Karpas-422 (cell line): Measurements from ENCODE around the gene AR. TPM values are rescaled to one million over a fixed set of nuclear protein-coding genes. Genes with fewer than 3 reads are reported as not detected.

Source experiments
- DNase-seq: peaks from one replicate; pipeline ENCODE4 v3.0.0-alpha.2; 2015
- H2AFZ ChIP-seq: fragments of 200-600 bp; sonication (generic); 2 replicates; pipeline ENCODE4 v1.6.1; 2014; ENCODE audit warnings: antibody characterized with exemption, low read length, mixed read lengths
- H3K27ac ChIP-seq: fragments of 200-600 bp; sonication (generic); 2 replicates; pipeline ENCODE4 v1.5.1; 2014; ENCODE audit warnings: mild to moderate bottlenecking, low read length, moderate library complexity
- H3K27me3 ChIP-seq: fragments of 200-600 bp; sonication (generic); 2 replicates; pipeline ENCODE4 v1.6.1; 2014; ENCODE audit warnings: low read length, mixed read lengths
- H3K36me3 ChIP-seq: fragments of 200-600 bp; sonication (generic); 2 replicates; pipeline ENCODE4 v1.6.1; 2014; ENCODE audit warnings: low read length, mixed read lengths; ENCODE audit not compliant: insufficient read depth
- H3K4me1 ChIP-seq: fragments of 200-600 bp; sonication (generic); 2 replicates; pipeline ENCODE4 v1.6.1; 2014; ENCODE audit warnings: mild to moderate bottlenecking, low read length, mixed read lengths
- H3K4me2 ChIP-seq: fragments of 200-600 bp; sonication (generic); 2 replicates; pipeline ENCODE4 v1.6.1; 2014; ENCODE audit warnings: low read length, low read depth, mild to moderate bottlenecking; ENCODE audit not compliant: poor library complexity, severe bottlenecking
- H3K4me3 ChIP-seq: fragments of 200-600 bp; sonication (generic); 2 replicates; pipeline ENCODE4 v1.5.1; 2014; ENCODE audit warnings: mild to moderate bottlenecking, antibody characterized with exemption, low read length, mixed read lengths
- H3K79me2 ChIP-seq: fragments of 200-600 bp; sonication (generic); 2 replicates; pipeline ENCODE4 v1.6.1; 2014; ENCODE audit warnings: mild to moderate bottlenecking, low read length, mixed read lengths
- H3K9ac ChIP-seq: fragments of 200-600 bp; sonication (generic); 2 replicates; pipeline ENCODE4 v1.6.0; 2014; ENCODE audit warnings: low read length
- H3K9me2 ChIP-seq: fragments of 200-600 bp; sonication (generic), shearing (Covaris generic); replicated peaks from 2 replicates; pipeline ENCODE4 v1.6.0; 2014; ENCODE audit warnings: mild to moderate bottlenecking, low read length, moderate library complexity; ENCODE audit not compliant: insufficient read depth
- H3K9me3 ChIP-seq: fragments of 300-700, 200-600 bp; sonication (generic); 2 replicates; pipeline ENCODE4 v1.6.1; 2014; ENCODE audit warnings: low read length, mixed read lengths
- H4K20me1 ChIP-seq: fragments of 200-600 bp; sonication (generic); 2 replicates; pipeline ENCODE4 v1.6.1; 2014; ENCODE audit warnings: mild to moderate bottlenecking, antibody characterized with exemption, low read length, low read depth; ENCODE audit not compliant: insufficient read depth
- total RNA-seq: library from RNA; depleted of rRNA; stranded (reverse); fragments of >200 nt; shearing (Covaris generic); gene quantifications from 2 replicates; pipeline ENCODE4 v1.2.3, GENCODE V29; 2014; ENCODE audit warnings: low replicate concordance; rRNA removed

The AR gene
- 0.25 and 1.5 TPM in 2 replicates for total RNA-seq

- Histone ChIP-seq H3K4me3 (no peak within 1 kb of the TSS), H3K36me3 (no peaks in the 10 kb centered on the region), H3K9ac (no peak within 1 kb of the TSS), H3K4me2 (no peak within 1 kb of the TSS), H3K4me1 (no peaks in the 10 kb centered on the region), H4K20me1 (no peaks in the 10 kb centered on the region), H3K79me2 (no peaks in the 10 kb centered on the region), H3K27ac (no peak within 1 kb of the TSS), H3K9me3 (no peaks in the 10 kb centered on the region), H3K9me2 (no peaks in the 10 kb centered on the region), H2AFZ (no peak within 1 kb of the TSS), H3K27me3 (no peaks in the 10 kb centered on the region)
- no peak for DNase-seq
Measured at GRCh38 chrX:67543818-67544217, at the start of gene AR. TSS of gene AR (plus strand) at chrX:67544021. CDS start at chrX:67545147, 1,126 bp downstream.

DNA sequence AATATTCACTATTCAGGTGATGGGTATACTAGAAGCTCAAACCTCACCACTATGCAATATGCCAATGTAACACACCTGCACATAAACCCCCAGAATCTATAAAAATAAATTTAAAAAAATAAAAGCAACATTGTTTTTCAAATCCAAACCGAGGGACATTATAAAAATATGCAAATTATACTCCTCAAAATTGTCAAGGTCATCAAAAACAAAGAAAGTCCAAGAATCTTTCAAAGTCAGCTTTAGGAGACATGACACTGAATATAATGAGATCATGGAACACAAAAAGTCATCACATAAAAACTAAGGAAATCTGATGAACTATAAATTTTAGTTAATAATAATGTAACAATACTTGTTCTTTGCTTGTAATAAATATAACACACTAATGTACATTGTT is 43.2 kb upstream of the AR start:
- peaks cover 16% of the 10 kb centered on the region for H3K9me3 ChIP-seq
- no peak overlapping the region for H3K27ac ChIP-seq
- H3K9me2 ChIP-seq, result no peaks in the 10 kb centered on the region
- H3K4me1 ChIP-seq, result no peaks in the 10 kb centered on the region
- no peaks in the 10 kb centered on the region for H4K20me1 ChIP-seq
- H3K27me3 ChIP-seq, result no peaks in the 10 kb centered on the region
- H3K4me3 ChIP-seq, result no peak overlapping the region
- no peaks in the 10 kb centered on the region for H3K79me2 ChIP-seq
- H3K36me3 ChIP-seq, result no peaks in the 10 kb centered on the region
- H3K4me2 ChIP-seq, result no peak overlapping the region
- no peak overlapping the region for H3K9ac ChIP-seq
- no peak overlapping the region for H2AFZ ChIP-seq
- DNase-seq, result no peak

- no peak overlapping the region for H3K27ac ChIP-seq
- DNase-seq, result no peak
- no peaks in the 10 kb centered on the region for H3K27me3 ChIP-seq
- H2AFZ ChIP-seq, result no peak overlapping the region
- no peaks in the 10 kb centered on the region for H3K4me1 ChIP-seq
- H4K20me1 ChIP-seq, result no peaks in the 10 kb centered on the region
- no peaks in the 10 kb centered on the region for H3K79me2 ChIP-seq
- H3K9me3 ChIP-seq, result peaks cover 5% of the 10 kb centered on the region
- no peaks in the 10 kb centered on the region for H3K36me3 ChIP-seq
- no peak overlapping the region for H3K9ac ChIP-seq
- no peak overlapping the region for H3K4me2 ChIP-seq
- H3K4me3 ChIP-seq, result no peak overlapping the region
- H3K9me2 ChIP-seq, result no peaks in the 10 kb centered on the region
Measured at GRCh38 chrX:67503004-67503403, 40.8 kb upstream of the AR start.

DNA sequence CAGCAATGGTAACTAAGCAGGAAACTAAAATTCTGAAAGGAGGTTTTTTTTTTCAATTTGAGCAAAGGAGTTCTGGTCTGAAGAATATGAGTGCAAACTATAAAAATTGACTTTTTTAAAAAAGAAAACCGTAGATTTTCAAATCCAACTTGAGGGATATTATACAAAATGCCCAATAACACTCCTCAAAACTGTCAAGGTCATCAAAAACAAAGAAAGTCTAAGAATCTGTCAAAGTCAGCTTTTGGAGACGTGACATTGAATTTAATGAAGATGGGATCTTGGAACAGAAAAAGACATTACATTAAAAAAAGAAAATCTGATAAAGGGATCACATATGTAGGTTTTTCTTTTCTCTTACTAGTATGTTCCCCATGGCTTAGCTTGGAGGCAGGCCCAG is 40.4 kb upstream of the AR start:
- H3K27ac ChIP-seq, result no peak overlapping the region
- no peak overlapping the region for H2AFZ ChIP-seq
- no peaks in the 10 kb centered on the region for H3K79me2 ChIP-seq
- no peaks in the 10 kb centered on the region for H3K4me1 ChIP-seq
- no peaks in the 10 kb centered on the region for H4K20me1 ChIP-seq
- no peak overlapping the region for H3K4me2 ChIP-seq
- no peaks in the 10 kb centered on the region for H3K36me3 ChIP-seq
- no peak for DNase-seq
- H3K9me3 ChIP-seq, result peaks cover 5% of the 10 kb centered on the region
- H3K9me2 ChIP-seq, result no peaks in the 10 kb centered on the region
- no peak overlapping the region for H3K4me3 ChIP-seq
- no peaks in the 10 kb centered on the region for H3K27me3 ChIP-seq
- no peak overlapping the region for H3K9ac ChIP-seq

DNA sequence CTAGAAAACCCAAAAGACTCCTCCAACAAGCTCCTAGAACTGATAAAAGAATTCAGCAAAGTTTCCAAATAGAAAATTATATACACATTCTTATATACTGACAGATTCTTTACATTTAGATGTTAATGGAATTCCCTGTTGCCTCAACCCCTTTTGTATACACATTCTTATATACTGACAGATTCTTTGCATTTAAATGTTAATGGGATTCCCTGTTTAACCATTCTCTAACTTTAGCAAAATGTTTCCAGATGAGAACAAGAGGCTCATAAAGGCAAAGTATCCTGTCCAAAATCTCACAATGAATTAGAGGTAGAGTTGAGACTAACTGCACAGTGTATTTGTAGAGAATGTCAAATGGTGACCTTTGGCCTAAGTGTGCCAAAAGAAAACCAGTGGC is 23.1 kb upstream of the AR start:
- H3K4me2 ChIP-seq, result no peak overlapping the region
- H3K9me2 ChIP-seq, result no peaks in the 10 kb centered on the region
- H3K4me3 ChIP-seq, result no peak overlapping the region
- H2AFZ ChIP-seq, result no peak overlapping the region
- H3K36me3 ChIP-seq, result no peaks in the 10 kb centered on the region
- H4K20me1 ChIP-seq, result no peaks in the 10 kb centered on the region
- no peak for DNase-seq
- H3K79me2 ChIP-seq, result no peaks in the 10 kb centered on the region
- H3K27ac ChIP-seq, result no peak overlapping the region
- H3K4me1 ChIP-seq, result no peaks in the 10 kb centered on the region
- no peaks in the 10 kb centered on the region for H3K9me3 ChIP-seq
- H3K9ac ChIP-seq, result no peak overlapping the region
- no peaks in the 10 kb centered on the region for H3K27me3 ChIP-seq

DNA sequence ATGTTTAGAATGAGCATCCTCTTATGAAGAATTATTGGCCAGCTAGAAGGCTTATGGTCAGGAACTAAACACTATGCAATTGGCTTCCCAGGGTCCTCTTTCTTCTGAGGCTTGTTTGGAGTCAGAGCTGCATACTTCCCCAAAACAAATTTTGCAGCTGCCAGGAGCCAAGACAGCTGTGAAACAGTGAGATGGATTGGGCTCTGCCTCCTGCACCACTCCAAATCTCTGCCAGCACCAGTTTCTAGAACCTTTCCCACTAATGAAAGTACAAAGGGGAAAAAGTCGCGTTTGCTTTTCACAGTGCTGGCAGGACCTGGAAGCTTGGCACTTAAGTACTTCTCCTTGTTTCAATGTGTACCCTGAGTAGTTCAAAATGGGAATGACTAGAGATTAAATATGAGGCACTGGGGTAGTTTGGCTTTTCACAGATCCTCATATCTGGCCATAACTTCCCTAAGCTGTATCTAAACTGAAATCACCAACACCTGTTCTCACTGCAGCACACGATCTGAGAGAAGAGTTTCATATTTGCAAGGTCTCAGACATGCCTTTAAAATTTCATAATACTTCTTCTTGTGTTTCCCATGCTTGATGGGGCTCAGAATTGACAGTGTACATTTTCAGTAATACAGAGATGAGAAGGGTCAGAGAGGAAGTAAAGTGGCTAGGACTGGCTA is 20.7 kb upstream of the AR start:
- Histone ChIP-seq H3K9ac (no peak overlapping the region), H2AFZ (no peak overlapping the region), H3K4me1 (no peaks in the 10 kb centered on the region), H3K36me3 (no peaks in the 10 kb centered on the region), H4K20me1 (no peaks in the 10 kb centered on the region), H3K27ac (no peak overlapping the region), H3K27me3 (no peaks in the 10 kb centered on the region), H3K4me2 (no peak overlapping the region), H3K79me2 (no peaks in the 10 kb centered on the region), H3K9me3 (no peaks in the 10 kb centered on the region), H3K4me3 (no peak overlapping the region), H3K9me2 (no peaks in the 10 kb centered on the region)
- DNase-seq, result no peak

DNA sequence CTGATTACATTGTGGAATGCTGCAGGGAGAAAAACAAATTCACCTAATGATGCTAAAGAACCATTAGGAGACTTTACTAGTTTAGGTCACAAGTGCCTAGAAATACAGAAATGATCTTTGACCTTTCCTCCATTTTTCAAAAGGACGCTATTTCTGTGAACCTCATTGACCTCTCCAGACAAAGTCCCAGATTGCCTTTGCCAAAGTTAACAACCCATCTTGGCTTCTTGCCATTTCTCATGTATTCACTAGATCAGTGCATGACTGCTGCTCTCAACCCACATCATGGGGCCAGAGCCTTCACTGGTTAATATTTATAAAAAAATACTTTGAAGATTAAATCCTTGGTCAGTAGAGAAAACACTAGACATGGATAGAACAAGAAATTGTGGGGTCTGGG is 19.9 kb upstream of the AR start:
- Histone ChIP-seq H3K4me2 (no peak overlapping the region), H3K9me3 (no peaks in the 10 kb centered on the region), H2AFZ (no peak overlapping the region), H3K9ac (no peak overlapping the region), H3K27ac (no peak overlapping the region), H3K9me2 (no peaks in the 10 kb centered on the region), H3K27me3 (no peaks in the 10 kb centered on the region), H3K4me1 (no peaks in the 10 kb centered on the region), H3K4me3 (no peak overlapping the region), H4K20me1 (no peaks in the 10 kb centered on the region), H3K36me3 (no peaks in the 10 kb centered on the region), H3K79me2 (no peaks in the 10 kb centered on the region)
- DNase-seq, result no peak

DNA sequence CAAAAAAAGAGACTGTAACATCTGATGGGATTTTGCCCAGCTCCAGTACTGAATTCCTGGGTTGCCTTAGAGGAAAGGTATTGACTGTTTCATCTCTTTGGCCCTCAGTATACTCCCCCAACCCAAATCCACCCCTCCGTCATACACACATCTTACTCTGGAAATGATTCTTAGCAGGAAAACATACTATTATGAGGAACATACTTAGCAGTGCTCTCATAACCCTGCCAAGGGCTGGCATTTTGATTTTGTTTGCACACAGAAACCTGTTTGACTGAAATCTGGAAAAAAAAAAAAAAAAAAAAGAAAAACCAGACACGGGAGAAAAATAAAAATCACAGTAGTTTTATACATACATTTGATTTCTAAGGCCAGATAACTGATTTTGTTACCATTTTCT is 19.4 kb upstream of the AR start:
- no peaks in the 10 kb centered on the region for H3K36me3 ChIP-seq
- no peak overlapping the region for H3K27ac ChIP-seq
- H4K20me1 ChIP-seq, result no peaks in the 10 kb centered on the region
- H3K9me2 ChIP-seq, result no peaks in the 10 kb centered on the region
- no peaks in the 10 kb centered on the region for H3K27me3 ChIP-seq
- H2AFZ ChIP-seq, result no peak overlapping the region
- H3K4me3 ChIP-seq, result no peak overlapping the region
- H3K79me2 ChIP-seq, result no peaks in the 10 kb centered on the region
- H3K9ac ChIP-seq, result no peak overlapping the region
- no peaks in the 10 kb centered on the region for H3K9me3 ChIP-seq
- no peak for DNase-seq
- no peaks in the 10 kb centered on the region for H3K4me1 ChIP-seq
- no peak overlapping the region for H3K4me2 ChIP-seq
